Skeletal muscle tissue (tissue), 4 donors: ENCODE results near the gene C4orf50. TPM values are rescaled to one million over a fixed set of nuclear protein-coding genes. Genes with fewer than 3 reads are reported as not detected.

ENCODE experiments used
- H3K27ac ChIP-seq: one replicate; pipeline ENCODE4 v1.7.0; 2013; ENCODE audit warnings: mild to moderate bottlenecking, low read depth, low read length, inconsistent platforms
- H3K27me3 ChIP-seq, 3 donors: one replicate each; pipeline ENCODE4 v1.7.0; 2013; ENCODE audit warnings: low read length in 3 of 3; ENCODE audit not compliant: control insufficient read depth in 3 of 3, insufficient read depth in 3 of 3
- H3K36me3 ChIP-seq, 3 donors: one replicate each; pipeline ENCODE4 v1.7.0; 2013; ENCODE audit warnings: low read length in 3 of 3; ENCODE audit not compliant: control insufficient read depth in 3 of 3, insufficient read depth in 3 of 3
- H3K4me1 ChIP-seq, 3 donors: one replicate each; pipeline ENCODE4 v1.7.0; 2013; ENCODE audit warnings: low read length in 3 of 3, mild to moderate bottlenecking in 3 of 3; ENCODE audit not compliant: control insufficient read depth in 3 of 3, insufficient read depth in 3 of 3
- H3K4me3 ChIP-seq, 3 donors: one replicate each; pipeline ENCODE4 v1.7.0; 2013; ENCODE audit warnings: low read length in 3 of 3
- H3K9ac ChIP-seq, 3 donors: one replicate each; pipeline ENCODE4 v1.7.0; 2013; ENCODE audit warnings: low read length in 3 of 3, mild to moderate bottlenecking in 3 of 3, moderate library complexity in 2 of 3, low read depth in 1 of 3
- H3K9me3 ChIP-seq, 3 donors: one replicate each; pipeline ENCODE4 v1.7.0; 2013; ENCODE audit warnings: low read length in 3 of 3; ENCODE audit not compliant: control insufficient read depth in 3 of 3
- total RNA-seq: library from RNA; depleted of rRNA; stranded (reverse); fragments of >200 nt; gene quantifications from one replicate; pipeline ENCODE4 v1.2.3, GENCODE V29; 2014
- donor health status: Osteomylitis.

Gene C4orf50
- total RNA-seq, 1 donor from 2014 or later = not detected

DNA sequence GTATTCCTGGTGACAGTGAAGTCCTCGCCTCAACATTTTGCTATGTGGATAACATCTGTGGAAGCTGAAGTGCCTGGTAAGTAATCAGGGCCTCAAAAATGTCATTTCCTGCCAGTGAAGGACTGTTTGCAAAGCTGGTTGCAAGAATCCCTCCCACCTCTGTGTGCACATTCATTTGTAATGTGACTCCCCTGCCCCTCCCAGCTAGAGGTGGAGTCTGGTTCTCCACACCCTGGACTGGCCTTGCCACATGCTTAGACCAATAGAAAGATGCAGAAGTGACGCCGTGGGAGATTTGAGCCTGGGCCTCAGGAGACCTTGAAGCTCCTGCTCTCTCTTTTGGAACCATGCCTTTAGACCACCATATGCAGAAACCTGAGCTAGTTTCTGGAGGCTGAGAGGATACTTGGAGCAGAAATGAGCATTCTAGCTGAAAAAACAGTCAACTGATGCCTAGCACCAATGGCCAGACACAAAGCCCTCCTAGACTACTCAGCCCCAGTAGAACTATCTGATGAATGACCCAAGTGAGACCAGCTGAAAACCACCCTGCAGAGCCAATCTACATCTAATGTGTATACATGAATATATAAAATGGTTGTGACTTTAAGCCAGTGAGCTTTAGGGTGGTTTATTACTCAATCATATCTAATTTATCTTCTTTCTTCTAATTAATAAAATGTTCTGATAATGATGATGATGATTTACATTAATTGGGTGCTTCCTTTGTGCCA is 77.6 kb downstream of the C4orf50 start:
- H3K4me3 ChIP-seq = no peak overlapping the region
- H3K27ac ChIP-seq = no peak overlapping the region
- H3K9me3 ChIP-seq = no peaks in the 10 kb centered on the region
- H3K36me3 ChIP-seq = no peaks in the 10 kb centered on the region
- no peaks in the 10 kb centered on the region for H3K4me1 ChIP-seq
- H3K9ac ChIP-seq = no peak overlapping the region
- peaks cover 4 to 20% (median 6%) of the 10 kb centered on the region in 3 donors for H3K27me3 ChIP-seq

DNA sequence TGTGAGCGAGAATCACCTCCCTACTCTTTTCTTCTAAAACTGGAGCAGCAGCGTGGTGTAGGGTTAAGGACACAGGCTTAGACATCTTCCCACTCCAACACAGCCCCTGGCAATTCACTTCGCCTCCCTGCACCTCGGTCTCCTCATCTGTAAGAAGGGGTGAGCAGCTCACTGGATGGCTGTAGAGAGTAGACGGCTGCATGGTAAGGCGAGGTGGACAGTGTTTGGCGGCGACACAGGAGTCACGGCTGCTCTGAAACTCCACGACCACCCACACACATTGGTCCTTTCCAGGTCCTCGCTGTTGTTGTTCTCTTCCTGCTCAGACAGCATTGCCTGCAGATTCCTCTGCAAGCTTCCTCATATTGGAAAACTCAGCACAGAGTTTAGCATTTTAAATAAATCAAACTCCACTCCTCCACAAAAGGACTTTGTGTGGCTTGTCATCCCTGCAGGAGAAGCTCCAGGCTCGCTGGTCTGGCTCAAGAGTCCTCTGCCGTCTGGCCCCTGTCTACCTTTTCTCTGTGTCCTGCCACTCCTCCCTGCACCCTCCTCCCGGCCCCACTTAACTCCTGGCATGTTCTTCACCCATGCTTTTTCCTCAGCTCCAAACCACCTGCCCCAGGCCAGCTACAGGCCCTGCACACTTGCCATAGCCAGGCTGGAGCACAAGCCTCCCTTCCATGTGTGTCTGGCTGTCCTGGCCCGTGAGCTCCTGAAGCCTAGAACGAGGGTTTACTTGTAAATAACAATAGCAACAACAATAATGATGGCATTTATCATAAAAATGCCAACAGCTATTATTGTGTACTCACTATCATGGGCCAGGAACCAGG is 84.0 kb downstream of the C4orf50 start:
- H3K27ac ChIP-seq = no peak overlapping the region
- H3K9ac ChIP-seq = no peak overlapping the region
- H3K4me3 ChIP-seq = no peak overlapping the region
- H3K4me1 ChIP-seq = no peaks in the 10 kb centered on the region
- H3K36me3 ChIP-seq = no peaks in the 10 kb centered on the region
- H3K27me3 ChIP-seq = peaks cover 7 to 44% (median 18%) of the 10 kb centered on the region in 3 donors
- H3K9me3 ChIP-seq = peaks cover 0 to 2% (median 0%) of the 10 kb centered on the region in 3 donors

DNA sequence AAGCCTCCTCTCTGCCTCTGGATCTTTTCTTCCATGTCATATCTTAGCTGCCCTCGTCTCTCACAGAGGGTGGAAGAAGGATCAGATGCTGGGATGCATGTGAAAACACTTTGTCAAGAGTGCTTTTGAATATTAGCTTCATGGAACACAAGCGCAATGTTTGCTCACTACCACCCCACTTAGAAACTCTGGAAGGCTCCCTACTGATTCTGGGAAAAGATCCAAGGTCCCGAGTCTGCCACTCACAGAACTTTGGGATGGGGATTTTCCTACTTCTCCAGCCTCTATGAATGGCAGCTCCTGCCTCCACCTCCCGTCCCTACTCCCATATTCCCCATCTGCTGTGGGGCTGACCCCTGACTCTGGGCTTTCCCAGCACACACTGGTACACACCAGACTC is 85.1 kb downstream of the C4orf50 start:
- H3K9me3 ChIP-seq = peaks cover 0 to 2% (median 0%) of the 10 kb centered on the region in 3 donors
- no peak overlapping the region for H3K27ac ChIP-seq
- no peak overlapping the region for H3K4me3 ChIP-seq
- H3K9ac ChIP-seq = no peak overlapping the region
- peaks cover 7 to 47% (median 18%) of the 10 kb centered on the region in 3 donors for H3K27me3 ChIP-seq
- no peaks in the 10 kb centered on the region for H3K36me3 ChIP-seq
- no peaks in the 10 kb centered on the region for H3K4me1 ChIP-seq

DNA sequence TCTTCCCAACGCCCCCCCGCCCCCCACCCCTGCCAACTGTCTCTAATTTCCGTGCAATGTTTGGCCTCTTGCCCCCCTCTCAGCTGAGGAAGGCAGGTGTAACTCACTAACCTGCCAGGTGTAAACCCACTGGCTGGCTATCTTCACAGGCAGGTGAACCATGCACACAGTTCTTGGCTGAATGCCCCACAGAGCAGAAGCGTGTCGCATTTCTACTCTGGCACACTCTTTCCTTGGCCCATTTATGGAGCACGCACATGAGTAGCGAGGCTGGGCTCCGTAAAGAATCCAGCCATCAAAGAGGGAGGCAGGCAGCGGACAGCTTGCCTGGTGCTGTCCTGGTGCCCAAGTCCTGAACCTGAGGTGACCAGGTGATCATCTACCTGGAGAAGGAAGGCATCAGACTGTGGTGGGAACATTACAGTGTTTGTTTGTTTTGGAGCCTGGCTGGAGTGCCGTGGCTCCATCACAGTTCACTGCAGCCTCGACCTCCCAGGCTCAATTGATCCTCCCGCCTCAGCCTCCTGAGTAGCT is 86.1 kb downstream of the C4orf50 start:
- no peak overlapping the region for H3K9ac ChIP-seq
- H3K27ac ChIP-seq = no peak overlapping the region
- H3K27me3 ChIP-seq = peaks cover 7 to 49% (median 18%) of the 10 kb centered on the region in 3 donors
- H3K36me3 ChIP-seq = no peaks in the 10 kb centered on the region
- no peaks in the 10 kb centered on the region for H3K4me1 ChIP-seq
- no peak overlapping the region for H3K4me3 ChIP-seq
- H3K9me3 ChIP-seq = peaks cover 0 to 2% (median 0%) of the 10 kb centered on the region in 3 donors

DNA sequence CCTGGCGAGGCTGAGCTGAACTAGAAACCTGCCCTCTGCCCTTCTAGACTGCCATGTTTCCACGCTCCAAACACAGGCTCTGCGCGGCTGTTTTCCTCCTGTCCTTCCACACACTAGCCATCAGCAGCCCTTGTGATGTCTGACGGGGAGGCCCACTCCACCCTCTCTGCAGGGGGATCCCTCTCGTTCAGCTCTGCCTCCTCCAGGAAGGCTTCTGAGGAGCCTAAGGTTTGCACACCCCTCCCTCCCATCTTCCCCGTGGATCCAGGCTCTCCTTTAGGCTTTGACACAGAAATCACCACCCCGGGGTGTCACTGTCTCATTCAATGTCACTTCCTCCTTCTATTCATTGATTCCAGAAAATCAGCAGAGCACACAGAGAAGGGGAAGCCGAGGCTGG is 86.7 kb downstream of the C4orf50 start:
- Histone ChIP-seq H3K9ac (no peak overlapping the region), H3K4me3 (no peak overlapping the region), H3K9me3 (peaks cover 0 to 2% (median 0%) of the 10 kb centered on the region in 3 donors), H3K4me1 (no peaks in the 10 kb centered on the region), H3K36me3 (no peaks in the 10 kb centered on the region), H3K27ac (no peak overlapping the region), H3K27me3 (peaks cover 7 to 55% (median 18%) of the 10 kb centered on the region in 3 donors)

DNA sequence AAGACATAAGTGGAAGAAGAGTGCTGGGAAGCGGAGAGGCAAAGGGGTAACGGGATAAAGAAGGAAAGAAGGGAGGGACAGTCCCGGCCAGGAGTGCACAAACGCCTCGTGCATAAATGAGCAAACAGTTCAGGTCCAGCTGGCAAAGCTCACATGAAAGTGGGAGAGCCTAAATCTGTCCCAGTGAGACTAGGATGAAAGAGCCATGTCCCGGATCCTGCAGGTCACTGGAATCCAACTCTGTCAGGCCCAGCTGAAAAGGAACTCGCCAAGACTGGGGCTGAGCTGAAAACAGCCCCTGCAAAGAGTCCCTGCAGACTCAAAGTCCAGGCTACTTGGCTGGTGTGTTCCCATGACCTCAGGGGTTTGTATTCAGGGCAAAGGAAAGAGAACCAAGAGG is 87.4 kb downstream of the C4orf50 start:
- Histone ChIP-seq H3K36me3 (no peaks in the 10 kb centered on the region), H3K9me3 (peaks cover 0 to 2% (median 0%) of the 10 kb centered on the region in 3 donors), H3K4me1 (no peaks in the 10 kb centered on the region), H3K9ac (no peak overlapping the region), H3K27ac (no peak overlapping the region), H3K27me3 (peaks cover 7 to 55% (median 18%) of the 10 kb centered on the region in 3 donors), H3K4me3 (no peak overlapping the region)

DNA sequence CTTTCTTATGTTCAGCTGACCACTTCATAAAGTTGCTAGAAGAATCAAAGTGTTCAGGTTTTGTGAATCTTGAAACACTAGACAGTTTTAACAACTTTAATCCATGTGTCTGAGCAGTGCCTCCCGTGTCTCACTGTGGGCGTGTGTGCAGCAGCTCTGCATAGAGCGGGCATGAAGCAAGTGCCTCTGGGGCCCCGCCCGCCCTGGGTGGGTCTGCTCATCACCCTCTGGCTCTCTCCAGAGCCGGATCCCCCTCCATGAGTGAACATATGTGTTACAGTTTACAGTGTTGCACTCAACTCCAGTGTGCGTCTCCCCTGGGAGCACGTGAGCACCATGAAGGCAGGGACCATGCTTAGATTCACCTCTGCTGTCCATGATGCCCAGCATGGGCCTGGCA is 87.8 kb downstream of the C4orf50 start:
- Histone ChIP-seq H3K27me3 (peaks cover 7 to 58% (median 18%) of the 10 kb centered on the region in 3 donors), H3K27ac (no peak overlapping the region)

DNA sequence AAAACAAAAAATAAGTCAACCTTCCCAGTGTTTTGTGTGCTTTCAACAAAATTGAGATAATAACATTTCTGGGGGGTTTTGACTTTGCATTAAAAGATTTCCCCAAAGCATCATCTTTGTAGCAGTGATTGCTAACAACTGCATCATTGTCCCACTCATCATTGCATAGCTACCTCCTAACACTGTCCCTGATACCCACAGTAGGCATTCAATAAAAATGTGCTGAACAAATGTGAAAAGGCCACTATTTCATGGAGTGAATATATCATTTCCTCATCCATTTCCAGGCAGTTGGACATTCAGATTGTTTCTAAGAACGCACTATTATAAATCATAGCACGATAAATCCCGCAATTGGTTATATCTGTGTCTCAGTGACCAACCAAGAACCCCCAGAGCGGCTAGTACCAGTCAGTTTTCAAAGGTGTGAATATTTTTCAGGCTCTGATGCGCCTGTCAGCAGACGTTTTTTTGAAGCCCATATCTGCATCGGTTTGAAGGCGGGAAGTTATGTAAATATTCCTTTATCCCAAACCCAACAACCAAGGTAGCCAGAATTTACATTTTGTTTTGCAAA is 89.3 kb downstream of the C4orf50 start:
- no peaks in the 10 kb centered on the region for H3K4me1 ChIP-seq
- no peaks in the 10 kb centered on the region for H3K36me3 ChIP-seq
- no peak overlapping the region for H3K27ac ChIP-seq
- no peak overlapping the region for H3K9ac ChIP-seq
- no peak overlapping the region for H3K4me3 ChIP-seq
- H3K27me3 ChIP-seq = peaks cover 7 to 54% (median 24%) of the 10 kb centered on the region in 3 donors
- peaks cover 0 to 2% (median 0%) of the 10 kb centered on the region in 3 donors for H3K9me3 ChIP-seq

More for the DNA sequence above, 87.8 kb downstream of the C4orf50 start:
- peaks cover 0 to 2% (median 0%) of the 10 kb centered on the region in 3 donors for H3K9me3 ChIP-seq
- H3K4me1 ChIP-seq = no peaks in the 10 kb centered on the region
- H3K9ac ChIP-seq = no peak overlapping the region
- H3K36me3 ChIP-seq = no peaks in the 10 kb centered on the region
- no peak overlapping the region for H3K4me3 ChIP-seq

DNA sequence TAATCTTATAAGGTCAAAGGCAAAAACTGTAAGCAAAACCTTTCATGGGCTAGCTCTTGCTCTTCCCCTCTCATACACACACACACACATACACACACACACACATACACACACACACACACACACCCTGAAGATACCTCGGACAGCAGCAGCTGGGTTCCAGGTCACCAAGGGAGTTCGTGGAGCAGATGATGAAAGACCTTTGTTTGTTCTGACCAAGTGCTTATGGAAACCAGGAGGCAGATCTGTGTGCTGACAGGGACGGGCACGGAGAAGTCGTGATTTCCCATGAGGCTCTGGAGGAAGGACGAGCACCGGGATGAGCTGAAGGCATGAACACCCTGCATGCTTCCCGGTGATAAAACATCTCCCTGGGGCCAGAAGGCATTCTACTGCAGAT is 90.0 kb downstream of the C4orf50 start:
- Histone ChIP-seq H3K27ac (no peak overlapping the region), H3K4me3 (no peak overlapping the region), H3K4me1 (no peaks in the 10 kb centered on the region), H3K36me3 (no peaks in the 10 kb centered on the region), H3K9ac (no peak overlapping the region), H3K27me3 (peaks cover 3 to 48% (median 20%) of the 10 kb centered on the region in 3 donors), H3K9me3 (no peaks in the 10 kb centered on the region)
